Measurements from ENCODE around the gene ALG10B.
"Not testable (repeated sequence)": the region's sequence is repeated elsewhere in the genome, so short reads cannot be mapped to it uniquely, and the experiment has no call there.

Gene ALG10B

GRCh38 chr12:38291160-38291559 lies 25.4 kb upstream of the ALG10B start:
- H3K9me2 ChIP-seq (ENCODE audit: low read depth, low read length) = no peaks in the 10 kb centered on the region
- no peak for TF ChIP-seq EZH2 (IDR thresholded peaks at IDR 0.05; ENCODE audit: borderline replicate concordance, low read length)
- no peaks in the 10 kb centered on the region for H3K27me3 ChIP-seq (ENCODE audit: insufficient read depth, low read length)
- no peak overlapping the region for H3K9ac ChIP-seq (ENCODE audit: low read length)
- no peaks in the 10 kb centered on the region for H3F3A ChIP-seq (ENCODE audit: insufficient read depth, low read length)
- no peaks in the 10 kb centered on the region for H3K79me2 ChIP-seq (ENCODE audit: insufficient read depth, low read length)
- H3K4me3 ChIP-seq (ENCODE audit: low read depth, low read length, poor library complexity, severe bottlenecking) = no peak overlapping the region
- H3K36me3 ChIP-seq (ENCODE audit: insufficient read depth, low read length) = no peaks in the 10 kb centered on the region
- H4K20me1 ChIP-seq (ENCODE audit: insufficient read depth, low read length) = no peaks in the 10 kb centered on the region
- H2AFZ ChIP-seq (ENCODE audit: low read length) = no peak overlapping the region
- no peak overlapping the region for H3K27ac ChIP-seq (ENCODE audit: low read depth, low read length, poor library complexity, severe bottlenecking)
- H3K4me2 ChIP-seq (ENCODE audit: low read length) = no peak overlapping the region
- H3K4me1 ChIP-seq (ENCODE audit: insufficient read depth, low read length, severe bottlenecking) = no peaks in the 10 kb centered on the region
- H3K9me3 ChIP-seq (ENCODE audit: low read length) = no peaks in the 10 kb centered on the region

- not testable (repeated sequence) for H3K9me3 ChIP-seq (ENCODE audit: low read length); H4K20me1 ChIP-seq (ENCODE audit: insufficient read depth, low read length); H3K4me2 ChIP-seq (ENCODE audit: low read length); H3K36me3 ChIP-seq (ENCODE audit: insufficient read depth, low read length); H3K4me1 ChIP-seq (ENCODE audit: insufficient read depth, low read length, severe bottlenecking); H3K4me3 ChIP-seq (ENCODE audit: low read depth, low read length, poor library complexity, severe bottlenecking); H3K9me2 ChIP-seq (ENCODE audit: low read depth, low read length); H3K79me2 ChIP-seq (ENCODE audit: insufficient read depth, low read length); H3F3A ChIP-seq (ENCODE audit: insufficient read depth, low read length); H3K27ac ChIP-seq (ENCODE audit: low read depth, low read length, poor library complexity, severe bottlenecking); H3K9ac ChIP-seq (ENCODE audit: low read length); H3K27me3 ChIP-seq (ENCODE audit: insufficient read depth, low read length); H2AFZ ChIP-seq (ENCODE audit: low read length)
Measured at GRCh38 chr12:38302972-38303371, 13.6 kb upstream of the ALG10B start.

GRCh38 chr12:38321966-38322365 lies 5.4 kb downstream of the ALG10B start:
- not testable (repeated sequence) for H3K79me2 ChIP-seq (ENCODE audit: insufficient read depth, low read length); H3K4me3 ChIP-seq (ENCODE audit: low read depth, low read length, poor library complexity, severe bottlenecking); H3F3A ChIP-seq (ENCODE audit: insufficient read depth, low read length); H3K9me3 ChIP-seq (ENCODE audit: low read length); H3K4me2 ChIP-seq (ENCODE audit: low read length); H2AFZ ChIP-seq (ENCODE audit: low read length); H4K20me1 ChIP-seq (ENCODE audit: insufficient read depth, low read length); H3K9me2 ChIP-seq (ENCODE audit: low read depth, low read length); H3K27ac ChIP-seq (ENCODE audit: low read depth, low read length, poor library complexity, severe bottlenecking); H3K27me3 ChIP-seq (ENCODE audit: insufficient read depth, low read length); H3K9ac ChIP-seq (ENCODE audit: low read length)
- Histone ChIP-seq H3K36me3 (ENCODE audit: insufficient read depth, low read length) (peaks cover 11% of the 10 kb centered on the region; the same call in 1 of the 2 replicates), H3K4me1 (ENCODE audit: insufficient read depth, low read length, severe bottlenecking) (peaks cover 13% of the 10 kb centered on the region)

- H3K27ac ChIP-seq (ENCODE audit: low read depth, low read length, poor library complexity, severe bottlenecking) = no peak overlapping the region
- no peaks in the 10 kb centered on the region for H3K27me3 ChIP-seq (ENCODE audit: insufficient read depth, low read length)
- no peaks in the 10 kb centered on the region for H3K4me1 ChIP-seq (ENCODE audit: insufficient read depth, low read length, severe bottlenecking)
- no peaks in the 10 kb centered on the region for H3K9me2 ChIP-seq (ENCODE audit: low read depth, low read length)
- no peaks in the 10 kb centered on the region for H4K20me1 ChIP-seq (ENCODE audit: insufficient read depth, low read length)
- H3K9ac ChIP-seq (ENCODE audit: low read length) = no peak overlapping the region
- H3F3A ChIP-seq (ENCODE audit: insufficient read depth, low read length) = no peaks in the 10 kb centered on the region
- no peak overlapping the region for H3K4me2 ChIP-seq (ENCODE audit: low read length)
- no peaks in the 10 kb centered on the region for H3K9me3 ChIP-seq (ENCODE audit: low read length)
- no peak overlapping the region for H2AFZ ChIP-seq (ENCODE audit: low read length)
- H3K4me3 ChIP-seq (ENCODE audit: low read depth, low read length, poor library complexity, severe bottlenecking) = no peak overlapping the region
- TF ChIP-seq, protein P1, sequence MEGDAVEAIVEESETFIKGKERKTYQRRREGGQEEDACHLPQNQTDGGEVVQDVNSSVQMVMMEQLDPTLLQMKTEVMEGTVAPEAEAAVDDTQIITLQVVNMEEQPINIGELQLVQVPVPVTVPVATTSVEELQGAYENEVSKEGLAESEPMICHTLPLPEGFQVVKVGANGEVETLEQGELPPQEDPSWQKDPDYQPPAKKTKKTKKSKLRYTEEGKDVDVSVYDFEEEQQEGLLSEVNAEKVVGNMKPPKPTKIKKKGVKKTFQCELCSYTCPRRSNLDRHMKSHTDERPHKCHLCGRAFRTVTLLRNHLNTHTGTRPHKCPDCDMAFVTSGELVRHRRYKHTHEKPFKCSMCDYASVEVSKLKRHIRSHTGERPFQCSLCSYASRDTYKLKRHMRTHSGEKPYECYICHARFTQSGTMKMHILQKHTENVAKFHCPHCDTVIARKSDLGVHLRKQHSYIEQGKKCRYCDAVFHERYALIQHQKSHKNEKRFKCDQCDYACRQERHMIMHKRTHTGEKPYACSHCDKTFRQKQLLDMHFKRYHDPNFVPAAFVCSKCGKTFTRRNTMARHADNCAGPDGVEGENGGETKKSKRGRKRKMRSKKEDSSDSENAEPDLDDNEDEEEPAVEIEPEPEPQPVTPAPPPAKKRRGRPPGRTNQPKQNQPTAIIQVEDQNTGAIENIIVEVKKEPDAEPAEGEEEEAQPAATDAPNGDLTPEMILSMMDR (IDR thresholded peaks at IDR 0.05; ENCODE audit: low read length) = no peak
- TF ChIP-seq EZH2 (IDR thresholded peaks at IDR 0.05; ENCODE audit: borderline replicate concordance, low read length) = no peak
- no peaks in the 10 kb centered on the region for H3K79me2 ChIP-seq (ENCODE audit: insufficient read depth, low read length)
- H3K36me3 ChIP-seq (ENCODE audit: insufficient read depth, low read length) = peaks cover 5% of the 10 kb centered on the region; the same call in 1 of the 2 replicates
Measured at GRCh38 chr12:38324912-38325311, 8.3 kb downstream of the ALG10B start.

GRCh38 chr12:38327356-38327755 lies 10.8 kb downstream of the ALG10B start:
- H2AFZ ChIP-seq (ENCODE audit: low read length) = no peak overlapping the region
- no peaks in the 10 kb centered on the region for H3K9me2 ChIP-seq (ENCODE audit: low read depth, low read length)
- no peaks in the 10 kb centered on the region for H3K27me3 ChIP-seq (ENCODE audit: insufficient read depth, low read length)
- no peaks in the 10 kb centered on the region for H3K4me1 ChIP-seq (ENCODE audit: insufficient read depth, low read length, severe bottlenecking)
- no peaks in the 10 kb centered on the region for H4K20me1 ChIP-seq (ENCODE audit: insufficient read depth, low read length)
- H3K4me2 ChIP-seq (ENCODE audit: low read length) = no peak overlapping the region
- H3F3A ChIP-seq (ENCODE audit: insufficient read depth, low read length) = no peaks in the 10 kb centered on the region
- no peak overlapping the region for H3K9ac ChIP-seq (ENCODE audit: low read length)
- TF ChIP-seq EZH2 (IDR thresholded peaks at IDR 0.05; ENCODE audit: borderline replicate concordance, low read length) = no peak
- TF ChIP-seq, protein P1 (IDR thresholded peaks at IDR 0.05; ENCODE audit: low read length) = no peak
- no peaks in the 10 kb centered on the region for H3K79me2 ChIP-seq (ENCODE audit: insufficient read depth, low read length)
- peaks cover 5% of the 10 kb centered on the region; the same call in 1 of the 2 replicates for H3K36me3 ChIP-seq (ENCODE audit: insufficient read depth, low read length)
- H3K4me3 ChIP-seq (ENCODE audit: low read depth, low read length, poor library complexity, severe bottlenecking) = no peak overlapping the region
- H3K9me3 ChIP-seq (ENCODE audit: low read length) = no peaks in the 10 kb centered on the region
- H3K27ac ChIP-seq (ENCODE audit: low read depth, low read length, poor library complexity, severe bottlenecking) = no peak overlapping the region
